CD1c-positive myeloid dendritic cell (primary cell): ENCODE data around the gene BCL10.
"Not testable (repeated sequence)": the region's sequence is repeated elsewhere in the genome, so short reads cannot be mapped to it uniquely, and the experiment has no call there.

Source experiments
- DNase-seq: peaks from one replicate; pipeline ENCODE4 v3.0.0-alpha.2; 2016; ENCODE audit errors: extremely low spot score

BCL10 gene

GRCh38 chr1:85267313-85267712 is 9.1 kb downstream of the BCL10 start:
- DNase-seq, result no peak

DNA sequence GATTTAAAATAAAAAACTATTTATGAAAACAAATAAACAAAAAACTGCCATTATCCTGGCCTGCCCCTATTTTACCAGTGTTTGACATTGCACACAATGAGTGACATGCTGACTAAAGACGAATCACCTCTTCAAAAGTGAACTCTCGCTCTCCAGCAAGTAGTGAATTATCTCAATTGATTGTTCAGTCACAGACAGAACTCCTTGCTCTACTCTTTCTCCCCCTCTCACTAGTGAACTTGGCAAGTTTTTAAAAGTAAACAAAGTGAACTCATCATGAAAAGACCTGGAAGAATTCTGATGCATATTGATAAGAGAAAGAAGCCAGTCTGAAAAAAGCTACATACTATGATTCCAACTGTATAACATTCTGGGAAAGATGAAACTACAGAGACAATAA is 12.3 kb downstream of the BCL10 start:
- no peak for DNase-seq

- DNase-seq, result no peak
These were observed 13.4 kb downstream of the BCL10 start for GRCh38 chr1:85262985-85263384.

DNA sequence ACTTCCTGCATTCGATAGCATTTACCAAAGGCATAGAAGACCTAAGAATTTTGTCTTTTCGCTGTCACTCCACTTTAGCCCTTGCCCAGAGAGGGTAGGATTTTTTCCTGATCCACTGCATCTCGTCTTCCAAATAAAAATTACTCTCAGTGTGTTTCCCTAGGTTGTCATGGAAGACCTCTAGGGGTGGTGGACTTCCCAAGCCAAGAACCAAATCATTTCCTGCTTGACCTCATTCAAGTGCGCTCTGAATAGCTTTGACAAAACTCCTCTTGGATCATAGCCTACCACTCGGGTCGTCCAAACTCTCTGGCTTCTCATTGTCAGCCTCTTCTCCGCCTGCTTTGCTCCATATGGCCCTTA is 16.5 kb downstream of the BCL10 start:
- no peak for DNase-seq

GRCh38 chr1:85259118-85259911 is 17.1 kb downstream of the BCL10 start, which contains the start of gene C1orf52:
Gene C1orf52, minus strand, starts transcription at chr1:85259662. Its CDS starts 29 bp downstream, at chr1:85259633.
- peak; percentile 98 for DNase-seq

GRCh38 chr1:85258536-85259117 is 17.8 kb downstream of the BCL10 start:
- peak; percentile 35 for DNase-seq

DNA sequence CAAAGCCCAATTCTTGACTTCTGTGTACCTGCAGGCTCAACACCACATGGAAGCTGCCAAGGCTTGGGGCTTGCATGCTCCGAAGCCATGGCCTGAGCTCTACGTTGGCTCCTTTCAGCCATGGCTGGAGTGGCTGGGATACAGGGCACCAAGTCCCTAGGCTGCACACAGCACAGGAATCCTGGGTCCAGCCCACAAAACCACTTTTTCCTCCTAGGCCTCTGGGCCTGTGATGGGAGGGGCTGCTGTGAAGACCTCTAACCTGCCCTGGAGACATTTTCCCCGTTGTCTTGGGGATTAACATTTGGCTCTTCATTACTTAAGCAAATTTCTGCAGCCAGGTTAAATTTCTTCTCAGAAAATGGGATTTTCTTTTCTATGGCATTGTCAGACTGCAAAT is 27.4 kb downstream of the BCL10 start:
- DNase-seq, result not testable (repeated sequence)

- no peak for DNase-seq
These were observed 30.5 kb downstream of the BCL10 start for GRCh38 chr1:85245891-85246290.

GRCh38 chr1:85245456-85245855 is 31.0 kb downstream of the BCL10 start:
- DNase-seq, result no peak

- DNase-seq, result no peak
These were observed 32.0 kb downstream of the BCL10 start for GRCh38 chr1:85244271-85245061.

- DNase-seq, result no peak
These were observed 33.1 kb downstream of the BCL10 start for GRCh38 chr1:85243372-85243771.

- no peak for DNase-seq
These were observed 35.8 kb downstream of the BCL10 start for GRCh38 chr1:85240643-85241042.

GRCh38 chr1:85240174-85240601 is 36.2 kb downstream of the BCL10 start:
- DNase-seq, result no peak

DNA sequence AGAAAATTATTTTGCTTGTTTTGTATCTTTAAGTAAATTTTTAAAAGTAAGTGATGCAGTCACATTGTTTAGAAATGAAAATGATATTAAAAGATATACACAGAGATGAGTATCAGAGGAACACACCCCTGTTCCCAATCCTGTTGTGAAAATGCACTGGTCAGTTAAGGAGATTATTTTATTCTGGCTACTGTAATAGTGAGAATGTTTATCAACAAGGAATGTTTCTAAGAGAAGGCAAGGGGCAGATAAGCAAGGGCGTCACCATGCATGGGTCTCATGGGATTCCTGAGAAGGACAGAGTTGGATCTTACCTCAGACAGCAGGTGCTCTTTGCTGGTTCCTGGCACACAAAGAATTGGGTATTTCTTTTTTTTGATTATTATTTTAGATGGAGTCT is 38.8 kb downstream of the BCL10 start:
- no peak for DNase-seq

GRCh38 chr1:85230305-85230977 is 46.0 kb downstream of the BCL10 start:
- no peak for DNase-seq

DNA sequence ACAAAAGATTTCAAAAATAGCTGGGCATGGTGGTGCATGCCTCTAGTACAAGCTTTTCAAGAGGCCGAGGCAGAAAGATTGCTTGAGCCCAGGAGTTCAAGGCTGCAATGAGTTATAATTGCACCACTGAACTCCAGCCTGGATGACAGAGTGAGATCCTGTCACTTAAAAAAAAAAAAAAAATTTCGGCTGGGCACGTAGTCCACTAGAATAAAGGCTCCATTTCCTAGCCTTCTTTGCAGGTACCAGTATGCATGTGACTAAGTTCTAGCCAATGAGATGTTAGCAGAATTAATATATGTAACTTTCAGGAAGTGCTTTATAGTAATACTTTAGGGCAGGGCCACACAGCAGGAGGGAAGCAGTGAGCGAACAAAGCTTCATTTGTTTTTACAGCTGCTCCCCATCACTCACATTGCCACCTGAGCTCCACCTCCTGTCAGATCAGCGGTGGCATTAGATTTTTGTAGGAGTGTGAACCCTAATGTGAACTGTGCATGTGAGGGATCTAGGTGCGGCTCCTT is 46.8 kb downstream of the BCL10 start:
- DNase-seq, result no peak

- no peak for DNase-seq
These were observed 47.5 kb downstream of the BCL10 start for GRCh38 chr1:85228972-85229371.

DNA sequence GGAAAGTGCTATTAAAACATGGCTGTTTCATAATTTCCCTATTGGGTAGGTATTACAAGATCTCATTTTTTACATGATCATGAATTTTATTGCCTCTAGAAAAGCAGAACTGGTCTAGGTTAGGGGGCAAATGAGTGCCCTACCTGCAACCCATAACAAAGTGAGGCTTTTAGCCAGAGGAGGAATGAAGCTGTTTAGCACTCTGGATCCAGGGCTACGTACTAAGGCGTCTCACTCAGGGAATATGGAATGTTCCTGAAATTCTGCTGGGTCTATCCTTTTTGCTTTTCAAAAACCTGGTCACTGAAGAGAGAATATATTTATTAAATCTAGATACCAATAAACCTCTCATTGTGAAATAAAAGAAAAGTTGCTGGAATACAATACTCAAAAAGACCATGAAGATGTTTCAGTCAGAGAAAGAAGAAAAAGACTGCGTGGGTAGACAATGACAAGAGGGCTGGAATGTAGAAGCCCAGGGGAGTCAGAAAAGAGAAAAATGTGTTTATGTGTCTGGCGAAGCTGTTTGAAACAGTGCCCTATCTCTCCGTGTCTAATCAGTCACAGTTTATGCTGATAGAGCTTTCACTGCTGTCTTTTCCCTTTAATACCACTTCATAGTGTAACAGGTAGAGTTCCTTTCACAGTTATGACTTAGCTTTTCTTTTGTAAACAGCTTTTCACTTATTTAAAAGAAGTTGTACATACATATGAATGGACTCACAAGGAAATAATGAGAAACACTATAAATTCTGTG is 50.6 kb downstream of the BCL10 start:
- no peak for DNase-seq

DNA sequence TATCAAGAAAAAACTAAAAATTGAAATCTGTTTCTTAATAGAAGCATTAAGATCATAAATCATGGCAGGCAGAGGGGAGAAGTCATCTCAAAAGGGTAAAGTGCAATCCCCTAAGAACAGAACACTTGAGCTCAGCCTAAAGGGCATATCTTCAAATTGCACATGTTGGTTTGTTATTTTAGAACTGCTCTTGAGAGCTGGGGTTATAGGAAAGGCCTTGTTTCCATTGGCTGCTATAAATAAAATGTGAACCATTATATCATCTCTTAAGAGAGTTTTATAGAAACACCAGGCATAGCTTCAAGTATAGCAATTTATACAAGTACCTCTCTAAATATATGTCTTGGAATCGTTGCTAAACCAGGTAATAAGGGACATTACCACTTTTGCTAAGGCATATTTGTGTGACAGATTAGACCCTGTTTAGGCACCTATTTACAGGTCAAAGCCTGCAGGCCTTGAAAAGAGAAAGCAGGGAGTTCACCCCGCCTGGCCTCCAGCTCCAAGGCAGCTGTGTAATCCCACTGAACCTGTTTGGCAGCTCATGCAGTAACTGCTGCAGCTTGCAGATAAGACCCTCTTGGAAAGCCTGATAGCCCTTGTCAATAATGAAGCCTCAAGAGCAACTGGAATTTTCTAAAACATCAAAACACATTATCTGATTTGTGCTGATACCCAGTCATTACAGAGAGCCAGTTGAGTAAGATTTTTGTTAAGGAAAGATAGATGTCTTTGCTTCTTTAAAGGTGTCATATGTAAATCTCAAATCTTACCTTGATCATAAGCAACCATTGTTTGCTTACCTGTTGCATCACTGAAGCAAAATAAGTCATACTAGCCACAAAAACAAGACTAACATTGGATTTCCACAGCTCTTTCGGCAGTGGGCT is 51.5 kb downstream of the BCL10 start:
- DNase-seq, result no peak

GRCh38 chr1:85224295-85224694 is 52.1 kb downstream of the BCL10 start:
- DNase-seq, result no peak
